Measurements from ENCODE around the gene ARRB1. TPM values are rescaled to one million over a fixed set of nuclear protein-coding genes. Genes with fewer than 3 reads are reported as not detected.

Gene ARRB1
- total and polyA plus RNA-seq, 2 of the 13 experiments (the other 11 are each of a cell fraction or from before 2014, with no cell fraction given), result 22.5 to 35.7 TPM

DNA sequence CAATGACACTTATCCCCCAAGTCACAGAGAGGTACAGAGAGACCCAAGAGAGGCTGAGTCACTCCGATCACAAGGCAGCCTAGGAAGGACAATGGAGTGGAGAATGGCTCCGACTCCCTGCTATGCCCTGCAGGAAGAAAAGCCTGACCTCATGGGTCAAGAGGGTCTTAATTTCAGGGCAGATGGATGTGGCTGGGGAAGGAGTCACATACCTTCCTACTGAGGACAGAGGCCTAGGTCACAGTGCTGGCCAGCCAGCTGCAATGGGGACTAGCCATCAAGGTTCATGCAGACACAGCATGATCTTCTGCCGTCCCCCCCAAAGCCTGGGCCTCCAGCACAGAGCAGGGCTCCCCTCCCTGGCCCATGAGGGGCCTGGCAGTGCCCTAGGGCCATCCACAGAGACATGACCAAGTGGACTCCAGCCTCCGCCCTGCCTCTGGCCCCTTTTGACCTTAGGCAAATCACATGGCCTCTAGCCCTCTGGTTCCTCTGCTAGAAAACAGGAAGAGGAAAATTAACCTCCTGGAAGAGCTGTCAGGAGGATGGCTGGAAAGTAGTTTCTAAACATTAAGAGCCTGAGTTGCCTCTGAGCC lies 1.8 kb downstream of the ARRB1 start (continued):
- TF ChIP-seq, protein P1, sequence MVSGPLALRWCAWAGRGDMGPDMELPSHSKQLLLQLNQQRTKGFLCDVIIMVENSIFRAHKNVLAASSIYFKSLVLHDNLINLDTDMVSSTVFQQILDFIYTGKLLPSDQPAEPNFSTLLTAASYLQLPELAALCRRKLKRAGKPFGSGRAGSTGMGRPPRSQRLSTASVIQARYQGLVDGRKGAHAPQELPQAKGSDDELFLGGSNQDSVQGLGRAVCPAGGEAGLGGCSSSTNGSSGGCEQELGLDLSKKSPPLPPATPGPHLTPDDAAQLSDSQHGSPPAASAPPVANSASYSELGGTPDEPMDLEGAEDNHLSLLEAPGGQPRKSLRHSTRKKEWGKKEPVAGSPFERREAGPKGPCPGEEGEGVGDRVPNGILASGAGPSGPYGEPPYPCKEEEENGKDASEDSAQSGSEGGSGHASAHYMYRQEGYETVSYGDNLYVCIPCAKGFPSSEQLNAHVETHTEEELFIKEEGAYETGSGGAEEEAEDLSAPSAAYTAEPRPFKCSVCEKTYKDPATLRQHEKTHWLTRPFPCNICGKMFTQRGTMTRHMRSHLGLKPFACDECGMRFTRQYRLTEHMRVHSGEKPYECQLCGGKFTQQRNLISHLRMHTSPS (CRISPR knock-in tag; IDR thresholded peaks at IDR 0.05; ENCODE audit: low read depth), result peak; percentile 97
- TF ChIP-seq, protein P2, sequence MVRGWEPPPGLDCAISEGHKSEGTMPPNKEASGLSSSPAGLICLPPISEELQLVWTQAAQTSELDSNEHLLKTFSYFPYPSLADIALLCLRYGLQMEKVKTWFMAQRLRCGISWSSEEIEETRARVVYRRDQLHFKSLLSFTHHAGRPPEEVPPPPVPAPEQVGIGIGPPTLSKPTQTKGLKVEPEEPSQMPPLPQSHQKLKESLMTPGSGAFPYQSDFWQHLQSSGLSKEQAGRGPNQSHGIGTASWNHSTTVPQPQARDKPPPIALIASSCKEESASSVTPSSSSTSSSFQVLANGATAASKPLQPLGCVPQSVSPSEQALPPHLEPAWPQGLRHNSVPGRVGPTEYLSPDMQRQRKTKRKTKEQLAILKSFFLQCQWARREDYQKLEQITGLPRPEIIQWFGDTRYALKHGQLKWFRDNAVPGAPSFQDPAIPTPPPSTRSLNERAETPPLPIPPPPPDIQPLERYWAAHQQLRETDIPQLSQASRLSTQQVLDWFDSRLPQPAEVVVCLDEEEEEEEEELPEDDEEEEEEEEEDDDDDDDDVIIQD (CRISPR knock-in tag; IDR thresholded peaks at IDR 0.05; ENCODE audit: low read depth), result no peak
- TF ChIP-seq SOX6 (IDR thresholded peaks at IDR 0.05), result no peak
- TF ChIP-seq SOX6 (CRISPR knock-in tag; IDR thresholded peaks at IDR 0.05), result 0 out of 2 replicates have a peak, but pooled peaks have one; percentile 9
- TF ChIP-seq HOXA3 (CRISPR knock-in tag; IDR thresholded peaks at IDR 0.05), result peak; percentile 51; the same call in 1 of the 2 replicates
- TF ChIP-seq, protein P3, sequence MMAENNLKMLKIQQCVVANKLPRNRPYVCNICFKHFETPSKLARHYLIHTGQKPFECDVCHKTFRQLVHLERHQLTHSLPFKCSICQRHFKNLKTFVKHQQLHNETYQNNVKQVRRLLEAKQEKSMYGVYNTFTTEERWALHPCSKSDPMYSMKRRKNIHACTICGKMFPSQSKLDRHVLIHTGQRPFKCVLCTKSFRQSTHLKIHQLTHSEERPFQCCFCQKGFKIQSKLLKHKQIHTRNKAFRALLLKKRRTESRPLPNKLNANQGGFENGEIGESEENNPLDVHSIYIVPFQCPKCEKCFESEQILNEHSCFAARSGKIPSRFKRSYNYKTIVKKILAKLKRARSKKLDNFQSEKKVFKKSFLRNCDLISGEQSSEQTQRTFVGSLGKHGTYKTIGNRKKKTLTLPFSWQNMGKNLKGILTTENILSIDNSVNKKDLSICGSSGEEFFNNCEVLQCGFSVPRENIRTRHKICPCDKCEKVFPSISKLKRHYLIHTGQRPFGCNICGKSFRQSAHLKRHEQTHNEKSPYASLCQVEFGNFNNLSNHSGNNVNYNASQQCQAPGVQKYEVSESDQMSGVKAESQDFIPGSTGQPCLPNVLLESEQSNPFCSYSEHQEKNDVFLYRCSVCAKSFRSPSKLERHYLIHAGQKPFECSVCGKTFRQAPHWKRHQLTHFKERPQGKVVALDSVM (CRISPR knock-in tag; IDR thresholded peaks at IDR 0.05), result peak; percentile 73
- TF ChIP-seq EED (CRISPR knock-in tag; IDR thresholded peaks at IDR 0.05), result no peak
- TF ChIP-seq MAF1 (CRISPR knock-in tag; IDR thresholded peaks at IDR 0.05; ENCODE audit: borderline replicate concordance), result no peak
- TF ChIP-seq HNF4G (IDR thresholded peaks at IDR 0.05; ENCODE audit: borderline replicate concordance, low read depth, low read length), result 0 out of 2 replicates have a peak, but pooled peaks have one; percentile 10
- no peak for TF ChIP-seq HNF4G (CRISPR knock-in tag; IDR thresholded peaks at IDR 0.05; ENCODE audit: borderline replicate concordance, low read depth)
- peak; percentile 70; the same call in 1 of the 2 replicates for TF ChIP-seq ZFX (CRISPR knock-in tag; IDR thresholded peaks at IDR 0.05; ENCODE audit: low read depth)
- no peak for TF ChIP-seq RBFOX2 (IDR thresholded peaks at IDR 0.05; ENCODE audit: low read depth, low read length)
- peak; percentile 30; the same call in 1 of the 2 replicates for TF ChIP-seq ZNF644 (CRISPR knock-in tag; IDR thresholded peaks at IDR 0.05; ENCODE audit: low read depth)
- TF ChIP-seq ZNF792 (CRISPR knock-in tag; IDR thresholded peaks at IDR 0.05), result no peak
- peak; percentile 66; the same call in 1 of the 2 replicates for TF ChIP-seq MEIS2 (CRISPR knock-in tag; IDR thresholded peaks at IDR 0.05)
- TF ChIP-seq PAWR (CRISPR knock-in tag; IDR thresholded peaks at IDR 0.05; ENCODE audit: borderline replicate concordance), result no peak
- TF ChIP-seq, protein P4, sequence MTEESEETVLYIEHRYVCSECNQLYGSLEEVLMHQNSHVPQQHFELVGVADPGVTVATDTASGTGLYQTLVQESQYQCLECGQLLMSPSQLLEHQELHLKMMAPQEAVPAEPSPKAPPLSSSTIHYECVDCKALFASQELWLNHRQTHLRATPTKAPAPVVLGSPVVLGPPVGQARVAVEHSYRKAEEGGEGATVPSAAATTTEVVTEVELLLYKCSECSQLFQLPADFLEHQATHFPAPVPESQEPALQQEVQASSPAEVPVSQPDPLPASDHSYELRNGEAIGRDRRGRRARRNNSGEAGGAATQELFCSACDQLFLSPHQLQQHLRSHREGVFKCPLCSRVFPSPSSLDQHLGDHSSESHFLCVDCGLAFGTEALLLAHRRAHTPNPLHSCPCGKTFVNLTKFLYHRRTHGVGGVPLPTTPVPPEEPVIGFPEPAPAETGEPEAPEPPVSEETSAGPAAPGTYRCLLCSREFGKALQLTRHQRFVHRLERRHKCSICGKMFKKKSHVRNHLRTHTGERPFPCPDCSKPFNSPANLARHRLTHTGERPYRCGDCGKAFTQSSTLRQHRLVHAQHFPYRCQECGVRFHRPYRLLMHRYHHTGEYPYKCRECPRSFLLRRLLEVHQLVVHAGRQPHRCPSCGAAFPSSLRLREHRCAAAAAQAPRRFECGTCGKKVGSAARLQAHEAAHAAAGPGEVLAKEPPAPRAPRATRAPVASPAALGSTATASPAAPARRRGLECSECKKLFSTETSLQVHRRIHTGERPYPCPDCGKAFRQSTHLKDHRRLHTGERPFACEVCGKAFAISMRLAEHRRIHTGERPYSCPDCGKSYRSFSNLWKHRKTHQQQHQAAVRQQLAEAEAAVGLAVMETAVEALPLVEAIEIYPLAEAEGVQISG (CRISPR knock-in tag; IDR thresholded peaks at IDR 0.05), result peak; percentile 52; the same call in 1 of the 2 replicates
- TF ChIP-seq, protein P5, sequence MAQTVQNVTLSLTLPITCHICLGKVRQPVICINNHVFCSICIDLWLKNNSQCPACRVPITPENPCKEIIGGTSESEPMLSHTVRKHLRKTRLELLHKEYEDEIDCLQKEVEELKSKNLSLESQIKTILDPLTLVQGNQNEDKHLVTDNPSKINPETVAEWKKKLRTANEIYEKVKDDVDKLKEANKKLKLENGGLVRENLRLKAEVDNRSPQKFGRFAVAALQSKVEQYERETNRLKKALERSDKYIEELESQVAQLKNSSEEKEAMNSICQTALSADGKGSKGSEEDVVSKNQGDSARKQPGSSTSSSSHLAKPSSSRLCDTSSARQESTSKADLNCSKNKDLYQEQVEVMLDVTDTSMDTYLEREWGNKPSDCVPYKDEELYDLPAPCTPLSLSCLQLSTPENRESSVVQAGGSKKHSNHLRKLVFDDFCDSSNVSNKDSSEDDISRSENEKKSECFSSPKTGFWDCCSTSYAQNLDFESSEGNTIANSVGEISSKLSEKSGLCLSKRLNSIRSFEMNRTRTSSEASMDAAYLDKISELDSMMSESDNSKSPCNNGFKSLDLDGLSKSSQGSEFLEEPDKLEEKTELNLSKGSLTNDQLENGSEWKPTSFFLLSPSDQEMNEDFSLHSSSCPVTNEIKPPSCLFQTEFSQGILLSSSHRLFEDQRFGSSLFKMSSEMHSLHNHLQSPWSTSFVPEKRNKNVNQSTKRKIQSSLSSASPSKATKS (CRISPR knock-in tag; IDR thresholded peaks at IDR 0.05), result 0 out of 2 replicates have a peak, but pooled peaks have one; percentile 39
- TF ChIP-seq FOSL2 (CRISPR knock-in tag; IDR thresholded peaks at IDR 0.05), result peak; percentile 31; the same call in 1 of the 2 replicates
